Left lung (tissue), 10 donors: ENCODE measurements around the gene CCDC184. TPM values are rescaled to one million over a fixed set of nuclear protein-coding genes. Genes with fewer than 3 reads are reported as not detected.

ENCODE experiments used
- ATAC-seq: fragments of 200-7000 bp; cut with Tn5 transposase; one replicate; pipeline ENCODE4 v1.9.1; 2020; ENCODE audit warnings: moderate library complexity
- DNase-seq, 4 donors: peaks; one replicate each; pipeline ENCODE4 v3.0.0-alpha.2; 2013 to 2020
- H3K27ac ChIP-seq, 2 donors: fragments of 200-600 bp; sonication (generic) in 1 of 2; one replicate each; pipeline versions ENCODE4 v1.5.0 to v1.8.0; 2020 to 2021
- H3K27me3 ChIP-seq, 2 donors: fragments of 200-600 bp; sonication (generic) in 1 of 2; one replicate each; pipeline versions ENCODE4 v1.5.0 to v1.8.0; 2020 to 2021
- H3K36me3 ChIP-seq, 2 donors: fragments of 200-600 bp; sonication (generic) in 1 of 2; one replicate each; pipeline versions ENCODE4 v1.5.0 to v1.8.0; 2020 to 2021
- H3K4me1 ChIP-seq, 2 donors: fragments of 200-600 bp; one replicate each; pipeline ENCODE4 v1.8.0; 2021
- H3K4me3 ChIP-seq, 2 donors: fragments of 200-600 bp; sonication (generic) in 1 of 2; one replicate each; pipeline versions ENCODE4 v1.5.0 to v1.8.0; 2020 to 2021; ENCODE audit warnings: mild to moderate bottlenecking in 1 of 2
- H3K9me3 ChIP-seq, 2 donors: fragments of 200-600 bp; sonication (generic) in 1 of 2; one replicate each; pipeline versions ENCODE4 v1.5.0 to v1.8.0; 2020 to 2021
- intact Hi-C, 2 donors: fragments of 100-400 bp; cut with DNase I; formaldehyde crosslinking; loops; one replicate each; pipeline versions ENCODE4 v1.11.2 to v1.14.2; 2022
- polyA plus RNA-seq, 6 donors: library from polyadenylated mRNA; unstranded; fragments of 120-200 nt; gene quantifications; one replicate each; pipeline ENCODE4 v1.2.1, GENCODE V29; 2013; ENCODE audit not compliant: insufficient read length in 6 of 6
- total RNA-seq, 2 donors: library from RNA; stranded (reverse); fragmentation: NEBNext Ultra II Directional; extraction: Animal tissue kit (Norgen Biotek cat#: 25700); gene quantifications; one replicate each; pipeline ENCODE4 v1.2.1, GENCODE V29; 2021
- TF ChIP-seq, protein P1 (sequence below), 2 donors: fragments of 200-600 bp; sonication (generic) in 1 of 2; IDR thresholded peaks; one replicate each; pipeline versions ENCODE4 v1.5.0 to v1.8.0; 2021; ENCODE audit warnings: antibody characterized with exemption in 2 of 2
- donor health status: DM: no; HTN: yes; CAD: no.
- donor health status: DM: no; HTN: no; CAD: no.

Gene CCDC184
- total and polyA plus RNA-seq, 8 donors, result 0.20 to 0.73 (median 0.31) TPM; not detected in 1

DNA sequence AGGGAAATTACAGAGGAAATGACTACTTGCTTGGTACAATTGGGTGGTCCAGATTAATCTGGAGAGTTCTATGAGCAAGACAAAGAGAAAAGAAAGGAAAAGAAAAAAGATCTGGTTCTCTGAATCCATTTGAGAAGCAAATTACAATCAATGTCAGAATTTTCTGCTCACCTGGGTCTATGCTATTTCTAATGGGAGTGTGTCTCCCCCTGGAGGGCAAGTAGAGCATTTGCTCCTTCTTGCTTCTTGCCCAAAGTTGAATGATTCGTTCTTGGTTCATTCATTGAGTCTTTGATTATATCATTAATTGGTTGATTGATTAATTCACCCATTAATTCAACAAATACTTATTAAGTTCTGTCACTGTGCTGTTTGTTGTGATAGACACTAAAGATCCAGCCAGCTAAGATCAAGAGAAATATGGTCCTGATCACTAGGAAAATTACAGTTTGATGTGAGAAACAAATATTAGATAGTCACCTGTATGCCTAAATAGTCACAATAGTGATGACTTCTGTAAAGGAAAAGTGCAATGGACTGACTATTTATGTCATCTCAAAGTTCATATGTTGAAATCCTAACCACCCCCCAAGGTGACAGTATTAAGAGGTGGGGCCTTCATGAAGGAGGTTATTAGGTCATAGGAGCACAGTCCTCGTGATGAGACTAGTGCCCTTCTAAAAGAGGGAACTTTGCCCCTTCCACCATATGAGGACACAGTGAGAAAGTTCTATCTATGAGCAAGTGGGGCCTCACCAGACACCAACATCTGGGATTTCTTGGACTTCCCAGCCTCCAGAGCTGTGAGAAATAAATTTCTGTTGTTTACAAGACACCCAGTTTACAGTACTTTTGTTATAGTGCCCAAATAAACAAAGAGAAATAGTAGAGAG lies 18.1 kb upstream of the CCDC184 start:
- DNase-seq (peak in 1 of 4 donors; percentile 71), ATAC-seq (peak; percentile 82)
- H3K4me3 ChIP-seq, result no peak overlapping the region
- peaks cover 0 to 15% of the 10 kb centered on the region in 2 donors for H3K27me3 ChIP-seq
- no peaks in the 10 kb centered on the region for H3K36me3 ChIP-seq
- intact Hi-C loops, result no loop called here
- TF ChIP-seq, protein P1, sequence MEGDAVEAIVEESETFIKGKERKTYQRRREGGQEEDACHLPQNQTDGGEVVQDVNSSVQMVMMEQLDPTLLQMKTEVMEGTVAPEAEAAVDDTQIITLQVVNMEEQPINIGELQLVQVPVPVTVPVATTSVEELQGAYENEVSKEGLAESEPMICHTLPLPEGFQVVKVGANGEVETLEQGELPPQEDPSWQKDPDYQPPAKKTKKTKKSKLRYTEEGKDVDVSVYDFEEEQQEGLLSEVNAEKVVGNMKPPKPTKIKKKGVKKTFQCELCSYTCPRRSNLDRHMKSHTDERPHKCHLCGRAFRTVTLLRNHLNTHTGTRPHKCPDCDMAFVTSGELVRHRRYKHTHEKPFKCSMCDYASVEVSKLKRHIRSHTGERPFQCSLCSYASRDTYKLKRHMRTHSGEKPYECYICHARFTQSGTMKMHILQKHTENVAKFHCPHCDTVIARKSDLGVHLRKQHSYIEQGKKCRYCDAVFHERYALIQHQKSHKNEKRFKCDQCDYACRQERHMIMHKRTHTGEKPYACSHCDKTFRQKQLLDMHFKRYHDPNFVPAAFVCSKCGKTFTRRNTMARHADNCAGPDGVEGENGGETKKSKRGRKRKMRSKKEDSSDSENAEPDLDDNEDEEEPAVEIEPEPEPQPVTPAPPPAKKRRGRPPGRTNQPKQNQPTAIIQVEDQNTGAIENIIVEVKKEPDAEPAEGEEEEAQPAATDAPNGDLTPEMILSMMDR (IDR thresholded peaks at IDR 0.05), result peak; percentile 87 to 91
- H3K9me3 ChIP-seq, result no peaks in the 10 kb centered on the region
- H3K4me1 ChIP-seq, result no peaks in the 10 kb centered on the region
- no peak overlapping the region for H3K27ac ChIP-seq

DNA sequence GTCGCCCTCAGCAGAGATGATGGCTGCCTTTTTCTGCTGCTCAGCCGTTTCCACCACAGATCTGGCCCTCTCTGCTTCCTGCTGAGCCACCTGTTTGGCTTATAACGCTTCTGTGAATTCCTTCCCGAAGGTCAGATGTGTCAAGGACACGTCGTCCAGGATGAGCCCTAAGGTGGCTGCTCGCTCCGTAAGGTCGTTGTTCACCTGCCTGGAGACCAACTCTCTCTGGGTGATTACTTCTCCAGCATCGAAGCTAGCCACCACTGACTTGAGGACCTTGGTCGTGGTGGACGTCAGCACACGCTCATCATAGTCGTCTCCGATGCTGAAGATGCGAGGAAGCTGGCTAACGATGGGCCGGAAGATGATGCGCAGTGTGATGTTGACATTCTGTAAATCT lies 14.4 kb upstream of the CCDC184 start:
- no peaks in the 10 kb centered on the region for H3K4me1 ChIP-seq
- no peaks in the 10 kb centered on the region for H3K9me3 ChIP-seq
- no peaks in the 10 kb centered on the region for H3K36me3 ChIP-seq
- ATAC-seq (no peak), DNase-seq (no peak)
- intact Hi-C loops, result no loop called here
- H3K4me3 ChIP-seq, result no peak overlapping the region
- H3K27me3 ChIP-seq, result peaks cover 0 to 15% of the 10 kb centered on the region in 2 donors
- TF ChIP-seq, protein P1 (IDR thresholded peaks at IDR 0.05), result no peak
- no peak overlapping the region for H3K27ac ChIP-seq

DNA sequence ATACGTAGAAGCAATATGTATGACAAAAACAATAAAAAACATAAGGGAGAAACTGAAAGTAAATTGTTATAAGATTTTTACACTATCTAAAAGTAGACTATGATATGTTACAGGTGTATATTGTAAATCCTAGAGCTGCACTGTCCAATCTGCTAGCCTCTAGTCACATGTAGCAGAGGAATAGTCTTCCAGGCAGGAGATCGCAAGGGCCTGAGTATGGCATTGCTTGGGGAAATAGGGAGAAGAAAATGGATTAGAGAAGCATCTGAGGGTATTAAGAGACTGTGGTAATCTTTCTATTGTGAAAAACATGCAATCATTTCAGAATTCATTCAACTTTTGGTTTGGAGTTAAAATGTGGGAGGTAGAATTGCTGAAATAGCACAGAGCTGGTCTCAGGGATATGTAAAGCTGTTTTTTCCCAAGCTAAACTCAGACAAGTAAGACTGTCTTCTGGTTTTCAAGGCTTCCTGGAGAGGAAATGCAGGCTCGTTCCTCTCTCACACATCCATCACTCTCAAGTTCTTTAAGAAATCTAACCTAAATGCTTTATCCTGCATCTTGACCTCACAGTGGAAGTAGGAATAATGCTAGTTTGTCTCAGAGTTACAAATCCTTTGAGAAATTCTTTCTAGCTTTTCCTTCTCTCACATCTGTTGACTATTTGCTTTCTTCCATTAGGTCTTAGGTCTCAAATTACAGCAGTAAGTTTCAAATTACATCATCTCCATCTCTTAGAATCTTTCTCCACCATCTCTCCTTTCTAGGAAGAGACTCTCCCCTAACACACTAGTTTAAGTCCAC lies 7.6 kb upstream of the CCDC184 start:
- DNase-seq, result no peak

DNA sequence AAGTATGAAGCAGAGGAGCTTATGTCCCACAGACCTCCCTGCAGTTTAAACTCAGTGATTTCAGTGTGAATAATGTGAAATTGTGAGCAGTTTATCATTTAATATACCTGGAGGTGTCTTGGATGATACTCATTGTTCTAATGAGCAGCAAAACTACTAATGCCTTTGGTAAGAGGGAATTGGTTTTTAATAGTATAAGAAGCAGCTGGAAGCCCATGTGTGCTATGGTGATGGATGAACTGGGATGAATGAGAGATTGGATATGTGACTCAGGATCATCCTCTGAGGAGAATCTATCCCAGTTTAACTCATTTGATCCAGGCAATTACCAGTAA lies 7.1 kb upstream of the CCDC184 start:
- peaks cover 0 to 37% of the 10 kb centered on the region in 2 donors for H3K27me3 ChIP-seq
- H3K9me3 ChIP-seq, result no peaks in the 10 kb centered on the region
- H3K4me1 ChIP-seq, result no peaks in the 10 kb centered on the region
- TF ChIP-seq, protein P1 (IDR thresholded peaks at IDR 0.05), result no peak
- no peak for DNase-seq
- H3K36me3 ChIP-seq, result no peaks in the 10 kb centered on the region
- no peak overlapping the region for H3K4me3 ChIP-seq
- intact Hi-C loops, result no loop called here
- no peak for ATAC-seq
- no peak overlapping the region for H3K27ac ChIP-seq

More for the DNA sequence above, 7.6 kb upstream of the CCDC184 start:
- H3K4me3 ChIP-seq, result no peak overlapping the region
- ATAC-seq, result no peak
- H3K27ac ChIP-seq, result no peak overlapping the region
- TF ChIP-seq, protein P1 (IDR thresholded peaks at IDR 0.05), result no peak
- intact Hi-C loops, result no loop called here
- no peaks in the 10 kb centered on the region for H3K36me3 ChIP-seq
- H3K4me1 ChIP-seq, result no peaks in the 10 kb centered on the region
- H3K27me3 ChIP-seq, result peaks cover 0 to 32% of the 10 kb centered on the region in 2 donors
- no peaks in the 10 kb centered on the region for H3K9me3 ChIP-seq

DNA sequence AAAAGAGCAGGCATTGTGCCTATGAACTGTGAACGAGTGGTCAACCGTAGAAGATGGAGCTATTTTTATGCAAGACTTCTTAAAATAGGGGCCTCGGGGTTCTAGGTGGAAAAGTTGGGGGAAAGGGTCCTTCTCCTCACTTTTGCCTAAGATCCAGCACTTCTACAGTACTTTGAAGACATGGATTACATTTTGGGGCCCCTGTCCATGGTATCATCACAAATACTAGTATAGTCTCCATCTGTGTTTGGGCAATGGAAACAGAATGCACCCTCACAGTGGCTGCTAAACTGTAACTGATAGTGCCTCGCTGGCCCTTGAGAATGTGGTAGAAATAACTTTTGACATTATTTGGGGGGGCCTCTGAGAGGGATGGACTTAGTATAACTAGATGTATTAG lies 5.5 kb upstream of the CCDC184 start:
- Histone ChIP-seq H3K27me3 (peaks cover 3 to 53% of the 10 kb centered on the region in 2 donors), H3K4me1 (peaks cover 5 to 6% of the 10 kb centered on the region in 2 donors), H3K4me3 (no peak overlapping the region), H3K9me3 (no peaks in the 10 kb centered on the region), H3K36me3 (no peaks in the 10 kb centered on the region), H3K27ac (no peak overlapping the region)
- intact Hi-C loops, result no loop called here
- ATAC-seq, result no peak
- TF ChIP-seq, protein P1 (IDR thresholded peaks at IDR 0.05), result no peak
- no peak for DNase-seq
